Smooth muscle cell (in vitro differentiated cells): ENCODE data around the gene SNRK. TPM values are rescaled to one million over a fixed set of nuclear protein-coding genes. Genes with fewer than 3 reads are reported as not detected.

Experiments used
- DNase-seq: peaks from one replicate; lab custom pipeline; 2025; ENCODE audit not compliant: unreplicated experiment; lab: John Stamatoyannopoulos, UW
- H2AFZ ChIP-seq: fragments of 200-600 bp; sonication (generic); 2 replicates; pipeline ENCODE4 v1.6.0; 2016; ENCODE audit warnings: antibody characterized with exemption, low read depth, mild to moderate bottlenecking
- H3F3A ChIP-seq: fragments of 200-600 bp; sonication (generic); 2 replicates; pipeline ENCODE4 v1.6.0; 2017; ENCODE audit warnings: antibody characterized with exemption, low read depth
- H3K27ac ChIP-seq: fragments of 200-600 bp; sonication (generic); 2 replicates; pipeline ENCODE4 v1.5.1; 2016; ENCODE audit warnings: low read depth, mild to moderate bottlenecking
- H3K27me3 ChIP-seq: fragments of 200-600 bp; sonication (generic); 2 replicates; pipeline ENCODE4 v1.6.1; 2016; ENCODE audit warnings: low read depth, mild to moderate bottlenecking
- H3K36me3 ChIP-seq: fragments of 200-600 bp; sonication (generic); 2 replicates; pipeline ENCODE4 v1.5.1; 2016; ENCODE audit warnings: low read depth
- H3K4me1 ChIP-seq: fragments of 200-600 bp; sonication (generic); 2 replicates; pipeline ENCODE4 v1.5.1; 2016; ENCODE audit warnings: low read depth
- H3K4me2 ChIP-seq: fragments of 200-600 bp; sonication (generic); 2 replicates; pipeline ENCODE4 v1.6.0; 2016; ENCODE audit warnings: mild to moderate bottlenecking
- H3K4me3 ChIP-seq: fragments of 200-600 bp; sonication (generic); 2 replicates; pipeline ENCODE4 v1.5.1; 2016; ENCODE audit warnings: mild to moderate bottlenecking
- H3K79me2 ChIP-seq: fragments of 200-600 bp; sonication (generic); 2 replicates; pipeline ENCODE4 v1.6.0; 2016; ENCODE audit warnings: low read depth, mild to moderate bottlenecking
- H3K9ac ChIP-seq: fragments of 200-600 bp; sonication (generic); 2 replicates; pipeline ENCODE4 v1.6.0; 2016; ENCODE audit warnings: low read depth
- H3K9me3 ChIP-seq: fragments of 200-600 bp; sonication (generic); replicated peaks from 2 replicates; pipeline ENCODE4 v1.5.1; 2016; ENCODE audit warnings: low read depth
- H4K20me1 ChIP-seq: fragments of 200-600 bp; sonication (generic); 2 replicates; pipeline ENCODE4 v1.6.0; 2016; ENCODE audit warnings: low read depth
- CTCF ChIP-seq: fragments of 200-600 bp; sonication (generic); IDR thresholded peaks from 2 replicates; pipeline ENCODE4 v1.5.1; 2017; ENCODE audit warnings: borderline replicate concordance, mild to moderate bottlenecking, antibody characterized with exemption; ENCODE audit not compliant: insufficient read depth, poor library complexity, severe bottlenecking
- WGBS: methylation state at CpG from one replicate; pipeline ENCODE4 v1.1.7; 2016; ENCODE audit warnings: low lambda C conversion rate; 5-methylcytosine and 5-hydroxymethylcytosine counted together
- polyA plus RNA-seq: library from polyadenylated mRNA; unstranded; fragments of >200 nt; fragmentation: Nextera tagmentation; extraction: Ambion mirVana; gene quantifications from 2 replicates; pipeline ENCODE4 v1.2.1, GENCODE V29; 2016
- total RNA-seq: library from RNA; depleted of rRNA; stranded (reverse); fragments of >200 nt; gene quantifications from 2 replicates; pipeline ENCODE4 v1.2.3, GENCODE V29; 2014

SNRK gene
- total and polyA plus RNA-seq, 2 experiments from 2014 or later: 6.3 to 14.2 TPM

GRCh38 chr3:43247561-43248184, 38.7 kb upstream of the SNRK start:
- H3K36me3 ChIP-seq: no peaks in the 10 kb centered on the region
- H3K27ac ChIP-seq: no peak overlapping the region
- 82% methylated on average over 3 of the region's 3 CpGs for WGBS
- H3K27me3 ChIP-seq: peaks cover 12% of the 10 kb centered on the region
- no peak for DNase-seq
- no peaks in the 10 kb centered on the region for H3K4me1 ChIP-seq
- H2AFZ ChIP-seq: no peak overlapping the region
- H3K9ac ChIP-seq: no peak overlapping the region
- H3K4me3 ChIP-seq: no peak overlapping the region
- no peaks in the 10 kb centered on the region for H4K20me1 ChIP-seq
- TF ChIP-seq CTCF: no peak
- no peaks in the 10 kb centered on the region for H3K9me3 ChIP-seq
- H3K79me2 ChIP-seq: no peaks in the 10 kb centered on the region
- H3K4me2 ChIP-seq: no peak overlapping the region
- no peaks in the 10 kb centered on the region for H3F3A ChIP-seq

- TF ChIP-seq CTCF: no peak
- WGBS: 79% methylated on average over 2 of the region's 2 CpGs
- H3K36me3 ChIP-seq: no peaks in the 10 kb centered on the region
- H4K20me1 ChIP-seq: no peaks in the 10 kb centered on the region
- no peak overlapping the region for H3K27ac ChIP-seq
- H3K4me2 ChIP-seq: no peak overlapping the region
- no peak for DNase-seq
- H3F3A ChIP-seq: no peaks in the 10 kb centered on the region
- no peaks in the 10 kb centered on the region for H3K4me1 ChIP-seq
- peaks cover 12% of the 10 kb centered on the region for H3K27me3 ChIP-seq
- H3K79me2 ChIP-seq: no peaks in the 10 kb centered on the region
- H3K9me3 ChIP-seq: no peaks in the 10 kb centered on the region
- H2AFZ ChIP-seq: no peak overlapping the region
- H3K4me3 ChIP-seq: no peak overlapping the region
- no peak overlapping the region for H3K9ac ChIP-seq
Observed at GRCh38 chr3:43248185-43248583, 38.2 kb upstream of the SNRK start.

- 98% methylated on average over 2 of the region's 2 CpGs for WGBS
- TF ChIP-seq CTCF: no peak
- Histone ChIP-seq H3K9ac (no peak overlapping the region), H3K27me3 (peaks cover 12% of the 10 kb centered on the region), H3K4me1 (no peaks in the 10 kb centered on the region), H3K79me2 (no peaks in the 10 kb centered on the region), H3F3A (no peaks in the 10 kb centered on the region), H3K9me3 (no peaks in the 10 kb centered on the region), H3K4me3 (no peak overlapping the region), H3K36me3 (no peaks in the 10 kb centered on the region), H3K4me2 (no peak overlapping the region), H2AFZ (no peak overlapping the region), H3K27ac (no peak overlapping the region), H4K20me1 (no peaks in the 10 kb centered on the region)
- DNase-seq: no peak
Observed at GRCh38 chr3:43248973-43249372, 37.4 kb upstream of the SNRK start.

- Histone ChIP-seq H4K20me1 (no peaks in the 10 kb centered on the region), H3K36me3 (no peaks in the 10 kb centered on the region), H3K9me3 (no peaks in the 10 kb centered on the region), H3K9ac (no peak overlapping the region), H3K4me3 (no peak overlapping the region), H3K4me1 (no peaks in the 10 kb centered on the region), H3K79me2 (no peaks in the 10 kb centered on the region), H3K27me3 (peaks cover 12% of the 10 kb centered on the region), H3K4me2 (no peak overlapping the region), H2AFZ (no peak overlapping the region), H3F3A (no peaks in the 10 kb centered on the region), H3K27ac (no peak overlapping the region)
- DNase-seq: no peak
- no peak for TF ChIP-seq CTCF
Observed at GRCh38 chr3:43249405-43249804, 36.9 kb upstream of the SNRK start.
